H9 (cell line): ENCODE results near the gene RNASET2. TPM values are rescaled to one million over a fixed set of nuclear protein-coding genes. Genes with fewer than 3 reads are reported as not detected.

ENCODE experiments used
- DNase-seq: peaks from one replicate; pipeline ENCODE4 v3.0.0-alpha.2; 2017
- H2AFZ ChIP-seq: one replicate; pipeline ENCODE4 v1.6.1; 2013; ENCODE audit warnings: mild to moderate bottlenecking, low read length, control low read depth, moderate library complexity
- H2AK5ac ChIP-seq: 2 replicates; pipeline ENCODE4 v1.6.1; 2013; ENCODE audit warnings: low read length, control low read depth, mixed read lengths; ENCODE audit not compliant: insufficient read length
- H2BK120ac ChIP-seq: one replicate; pipeline ENCODE4 v1.6.1; 2013; ENCODE audit warnings: low read depth, mild to moderate bottlenecking, low read length, control low read depth, inconsistent platforms; ENCODE audit not compliant: poor library complexity, severe bottlenecking
- H2BK12ac ChIP-seq: 2 replicates; pipeline ENCODE4 v1.6.1; 2013; ENCODE audit warnings: low read length, control low read depth, mixed read lengths, low read depth; ENCODE audit not compliant: insufficient read length
- H2BK15ac ChIP-seq: 2 replicates; pipeline ENCODE4 v1.6.1; 2013; ENCODE audit warnings: low read depth, low read length, control low read depth
- H2BK20ac ChIP-seq: one replicate; pipeline ENCODE4 v1.6.1; 2013; ENCODE audit warnings: low read depth, mild to moderate bottlenecking, low read length, control low read depth, inconsistent platforms; ENCODE audit not compliant: poor library complexity, severe bottlenecking
- H2BK5ac ChIP-seq: 2 replicates; pipeline ENCODE4 v1.6.1; 2013; ENCODE audit warnings: low read length, control low read depth, mixed read lengths; ENCODE audit not compliant: insufficient read length
- H3K14ac ChIP-seq: 2 replicates; pipeline ENCODE4 v1.6.1; 2013; ENCODE audit warnings: low read length, control low read depth; ENCODE audit not compliant: insufficient read depth
- H3K18ac ChIP-seq: 2 replicates; pipeline ENCODE4 v1.6.1; 2013; ENCODE audit warnings: low read depth, mild to moderate bottlenecking, mixed read lengths, low read length, control low read depth; ENCODE audit not compliant: insufficient read length
- H3K23ac ChIP-seq: 2 replicates; pipeline ENCODE4 v1.6.1; 2013; ENCODE audit warnings: low read length, control low read depth, mixed read lengths, low read depth; ENCODE audit not compliant: insufficient read length
- H3K23me2 ChIP-seq: 2 replicates; pipeline ENCODE4 v1.6.1; 2013; ENCODE audit warnings: low read depth, mild to moderate bottlenecking, mixed read lengths, low read length, control low read depth; ENCODE audit not compliant: insufficient read length, poor library complexity, severe bottlenecking
- H3K27ac ChIP-seq: 2 replicates; pipeline ENCODE4 v1.5.1; 2013; ENCODE audit warnings: low read length, control low read depth, mixed read lengths, low read depth; ENCODE audit not compliant: insufficient read length
- H3K27me3 ChIP-seq: 2 replicates; pipeline ENCODE4 v1.6.1; 2013; ENCODE audit warnings: low read length, control low read depth, inconsistent platforms; ENCODE audit not compliant: insufficient read depth
- H3K4ac ChIP-seq: 2 replicates; pipeline ENCODE4 v1.6.1; 2013; ENCODE audit warnings: low read depth, mild to moderate bottlenecking, control low read depth, inconsistent platforms, low read length, moderate library complexity
- H3K4me1 ChIP-seq: 2 replicates; pipeline ENCODE4 v1.6.1; 2013; ENCODE audit warnings: low read length, control low read depth, inconsistent platforms; ENCODE audit not compliant: insufficient read depth
- H3K4me2 ChIP-seq: 2 replicates; pipeline ENCODE4 v1.6.1; 2013; ENCODE audit warnings: low read length, control low read depth, mixed read lengths; ENCODE audit not compliant: insufficient read length, insufficient read depth
- H3K56ac ChIP-seq: 2 replicates; pipeline ENCODE4 v1.6.1; 2013; ENCODE audit warnings: low read depth, mild to moderate bottlenecking, mixed read lengths, low read length, control low read depth; ENCODE audit not compliant: insufficient read length
- H3K79me1 ChIP-seq: 2 replicates; pipeline ENCODE4 v1.6.1; 2013; ENCODE audit warnings: low read depth, mild to moderate bottlenecking, moderate library complexity, low read length, control low read depth, inconsistent platforms; ENCODE audit not compliant: insufficient read depth, poor library complexity, severe bottlenecking
- H3K79me2 ChIP-seq: 2 replicates; pipeline ENCODE4 v1.6.1; 2013; ENCODE audit warnings: low read length, control low read depth, inconsistent platforms; ENCODE audit not compliant: insufficient read depth
- H3K9ac ChIP-seq: 2 replicates; pipeline ENCODE4 v1.6.1; 2013; ENCODE audit warnings: low read length, control low read depth, mixed read lengths; ENCODE audit not compliant: insufficient read length; ENCODE audit errors: extremely low read depth
- H3K9me3 ChIP-seq: one replicate; pipeline ENCODE4 v1.6.1; 2013; ENCODE audit warnings: low read depth, low read length, inconsistent platforms; ENCODE audit not compliant: control insufficient read depth
- H3T11ph ChIP-seq: one replicate; pipeline ENCODE4 v1.6.1; 2013; ENCODE audit warnings: mild to moderate bottlenecking, low read length, control low read depth, inconsistent platforms
- H4K20me1 ChIP-seq: one replicate; pipeline ENCODE4 v1.6.1; 2013; ENCODE audit not compliant: control insufficient read depth, insufficient read length, insufficient read depth
- H4K5ac ChIP-seq: 2 replicates; pipeline ENCODE4 v1.6.1; 2013; ENCODE audit warnings: low read depth, mild to moderate bottlenecking, mixed read lengths, low read length, control low read depth; ENCODE audit not compliant: insufficient read length
- H4K8ac ChIP-seq: replicated peaks from 2 replicates; pipeline ENCODE4 v1.6.1; 2013; ENCODE audit warnings: low read length, control low read depth, mixed read lengths, low read depth; ENCODE audit not compliant: insufficient read length
- H4K91ac ChIP-seq: 2 replicates; pipeline ENCODE4 v1.6.1; 2013; ENCODE audit warnings: low read depth, mild to moderate bottlenecking, moderate library complexity, mixed read lengths, low read length, control low read depth; ENCODE audit not compliant: insufficient read length
- H3K27ac Mint-ChIP-seq, 3 experiments: 2 replicates in 2 of 3; 3 replicates in 1 of 3; pipeline ENCODE4 v1.8.0; 2020 to 2021; ENCODE audit warnings: mixed read lengths in 3 of 3, mild to moderate bottlenecking in 1 of 3, moderate library complexity in 1 of 3
- H3K27me3 Mint-ChIP-seq: 2 replicates; pipeline ENCODE4 v1.8.0; 2021; ENCODE audit warnings: low read depth, mild to moderate bottlenecking, moderate library complexity, mixed read lengths
- H3K36me3 Mint-ChIP-seq, 3 experiments: 2 replicates in 2 of 3; 3 replicates in 1 of 3; pipeline ENCODE4 v1.8.0; 2020 to 2021; ENCODE audit warnings: low read depth in 3 of 3, mixed read lengths in 3 of 3; ENCODE audit not compliant: insufficient read depth in 1 of 3
- H3K4me1 Mint-ChIP-seq, 2 experiments: 2 replicates each; pipeline ENCODE4 v1.8.0; 2020; ENCODE audit warnings: mixed read lengths in 2 of 2
- H3K4me3 Mint-ChIP-seq, 2 experiments: 2 replicates in 1 of 2; 3 replicates in 1 of 2; pipeline ENCODE4 v1.8.0; 2020 to 2021; ENCODE audit warnings: mild to moderate bottlenecking in 2 of 2, mixed read lengths in 2 of 2, moderate library complexity in 1 of 2
- H3K9me3 Mint-ChIP-seq, 2 experiments: 2 replicates in 1 of 2; 3 replicates in 1 of 2; pipeline ENCODE4 v1.8.0; 2020; ENCODE audit warnings: mild to moderate bottlenecking in 2 of 2, mixed read lengths in 2 of 2, moderate library complexity in 1 of 2
- CTCF ChIP-seq: fragments of 200-600 bp; sonication (generic); conservative IDR thresholded peaks from 3 replicates; pipeline ENCODE4 v1.8.0; 2021; ENCODE audit warnings: antibody characterized with exemption, mild to moderate bottlenecking
- WGBS: extraction: QIAGEN DNeasy Blood & Tissue Kit; methylation state at CpG from one replicate; pipeline ENCODE4 v1.1.7; 2013; ENCODE audit warnings: missing lambda C conversion rate, low lambda C conversion rate, mixed read lengths; ENCODE audit not compliant: insufficient read length; ENCODE audit errors: extremely low coverage; 5-methylcytosine and 5-hydroxymethylcytosine counted together
- total RNA-seq: library from RNA; stranded (reverse); gene quantifications from 2 replicates; pipeline ENCODE4 v1.2.1, GENCODE V29; 2021

Gene RNASET2
- total RNA-seq, 1 experiment from 2014 or later: 28.2 TPM

GRCh38 chr6:166939894-166940293 is 16.5 kb downstream of the RNASET2 start:
- peaks cover 7 to 14% of the 10 kb centered on the region in 2 experiments for H3K4me1 Mint-ChIP-seq
- Histone ChIP-seq H3K14ac (no peak overlapping the region), H3K79me1 (no peaks in the 10 kb centered on the region), H3K79me2 (no peaks in the 10 kb centered on the region), H3K56ac (no peak overlapping the region), H3K4ac (no peak overlapping the region), H3K18ac (no peak overlapping the region), H4K5ac (no peak overlapping the region), H4K8ac (no peak overlapping the region), H3K23ac (no peak overlapping the region), H4K20me1 (no peaks in the 10 kb centered on the region), H3K27me3 (no peaks in the 10 kb centered on the region), H3K9ac (no peak overlapping the region), H2BK12ac (no peak overlapping the region), H2AFZ (no peak overlapping the region), H3K27ac (no peak overlapping the region), H2BK5ac (no peak overlapping the region), H3K9me3 (no peaks in the 10 kb centered on the region), H2BK20ac (no peak overlapping the region), H4K91ac (no peak overlapping the region), H2BK15ac (no peak overlapping the region), H3K4me2 (no peak overlapping the region), H2AK5ac (no peak overlapping the region), H2BK120ac (no peak overlapping the region), H3K4me1 (no peaks in the 10 kb centered on the region), H3T11ph (no peak overlapping the region), H3K23me2 (no peaks in the 10 kb centered on the region)
- WGBS: no CpG with 5 or more reads among the region's 7 CpGs
- DNase-seq: no peak
- TF ChIP-seq CTCF: no peak
- no peak overlapping the region for H3K4me3 Mint-ChIP-seq
- no peaks in the 10 kb centered on the region for H3K27me3 Mint-ChIP-seq
- H3K27ac Mint-ChIP-seq: no peak overlapping the region; a peak in 1 of 7 replicates
- H3K9me3 Mint-ChIP-seq: no peaks in the 10 kb centered on the region
- H3K36me3 Mint-ChIP-seq: peaks cover 3 to 17% (median 13%) of the 10 kb centered on the region in 3 experiments
